HepG2 (cell line): Measurements from ENCODE around the gene PAX4. TPM values are rescaled to one million over a fixed set of nuclear protein-coding genes. Genes with fewer than 3 reads are reported as not detected.

Experiments used
- ATF7-NPFF ChIP-seq: sonication (generic); formaldehyde crosslinking; IDR thresholded peaks from 2 replicates; pipeline ENCODE4 v1.8.1; 2023; ENCODE audit warnings: mild to moderate bottlenecking, low read depth, missing genetic modification reagents, moderate library complexity
- CHD2 ChIP-seq: IDR thresholded peaks from 2 replicates; pipeline ENCODE4 v1.6.1; 2011; ENCODE audit warnings: low read depth, low read length, improper control_type of control experiment
- HNRNPUL1 ChIP-seq: fragments of 200-400 bp; formaldehyde crosslinking; IDR thresholded peaks from 2 replicates; pipeline ENCODE4 v1.6.1; 2017; ENCODE audit warnings: low read depth, mild to moderate bottlenecking, low read length, moderate library complexity
- KAT7 ChIP-seq: IDR thresholded peaks from 2 replicates; pipeline ENCODE4 v1.6.1; 2018; ENCODE audit warnings: borderline replicate concordance, missing compliant biosample characterization
- REL ChIP-seq: sonication (generic); formaldehyde crosslinking; conservative IDR thresholded peaks from 2 replicates; pipeline ENCODE4 v1.8.0; 2022; ENCODE audit warnings: mild to moderate bottlenecking, missing genetic modification reagents, moderate library complexity
- RFX3 ChIP-seq: IDR thresholded peaks from 2 replicates; pipeline ENCODE4 v1.6.1; 2016; ENCODE audit warnings: missing biosample characterization, missing genetic modification reagents
- ZBTB21 ChIP-seq: sonication (generic); formaldehyde crosslinking; IDR thresholded peaks from 2 replicates; pipeline ENCODE4 v1.4.0; 2020; ENCODE audit warnings: missing genetic modification reagents
- ZFP37 ChIP-seq: sonication (generic); formaldehyde crosslinking; IDR thresholded peaks from 2 replicates; pipeline ENCODE4 v1.4.0; 2020; ENCODE audit warnings: missing genetic modification reagents, borderline replicate concordance
- ZNF563 ChIP-seq: sonication (generic); formaldehyde crosslinking; IDR thresholded peaks from 2 replicates; pipeline ENCODE4 v1.8.0; 2022; ENCODE audit warnings: mild to moderate bottlenecking, moderate library complexity, missing genetic modification reagents
- ZNF572 ChIP-seq: sonication (generic); formaldehyde crosslinking; IDR thresholded peaks from 2 replicates; pipeline ENCODE4 v1.5.1; 2020; ENCODE audit warnings: mild to moderate bottlenecking, missing genetic modification reagents
- ZNF782 ChIP-seq: sonication (generic); formaldehyde crosslinking; IDR thresholded peaks from 2 replicates; pipeline ENCODE4 v1.4.0; 2020; ENCODE audit warnings: missing genetic modification reagents, mild to moderate bottlenecking, borderline replicate concordance
- polyA plus RNA-seq, 8 experiments: library from polyadenylated mRNA; depleted of rRNA in 3 of 8; stranded (reverse) in 7 of 8; unstranded in 1 of 8; fragments of >200 nt; fragmentation: Illumina TruSeq in 4 of 8; extraction: Trizol in 4 of 8; gene quantifications; 2 replicates each; pipeline versions ENCODE4 v1.2.1 to v1.2.3, GENCODE V29; 2011 to 2016; ENCODE audit warnings: low read depth in 4 of 8, missing spikeins in 1 of 8, mixed read lengths in 1 of 8; ENCODE audit not compliant: insufficient read depth in 1 of 8
- total RNA-seq, 5 experiments: library from RNA; depleted of rRNA; stranded (reverse); fragments of >200 nt; fragmentation: Illumina TruSeq; extraction: Trizol; gene quantifications; 2 replicates each; pipeline ENCODE4 v1.2.3, GENCODE V29; 2016; ENCODE audit warnings: low read depth in 1 of 5
- TF ChIP-seq, protein P1 (sequence below): sonication (generic); formaldehyde crosslinking; IDR thresholded peaks from 2 replicates; pipeline ENCODE4 v1.8.0; 2022; ENCODE audit warnings: mild to moderate bottlenecking, missing genetic modification reagents
- TF ChIP-seq, protein P2 (sequence below): sonication (generic); formaldehyde crosslinking; conservative IDR thresholded peaks from 2 replicates; pipeline ENCODE4 v1.8.0; 2022; ENCODE audit warnings: mild to moderate bottlenecking, moderate library complexity, missing genetic modification reagents
- TF ChIP-seq, protein P3 (sequence below): IDR thresholded peaks from 2 replicates; pipeline ENCODE4 v1.6.1; 2016; ENCODE audit warnings: missing compliant biosample characterization, missing genetic modification reagents, borderline replicate concordance
- TF ChIP-seq, protein P4 (sequence below): IDR thresholded peaks from 2 replicates; pipeline ENCODE4 v1.6.1; 2016; ENCODE audit warnings: missing biosample characterization, missing genetic modification reagents, low read depth
- TF ChIP-seq, protein P5 (sequence below): sonication (generic); formaldehyde crosslinking; IDR thresholded peaks from 2 replicates; pipeline ENCODE4 v1.5.0; 2020; ENCODE audit warnings: missing genetic modification reagents, mild to moderate bottlenecking, borderline replicate concordance
- TF ChIP-seq, protein P6 (sequence below): sonication (generic); formaldehyde crosslinking; IDR thresholded peaks from 2 replicates; pipeline ENCODE4 v1.5.0; 2020; ENCODE audit warnings: missing genetic modification reagents
- TF ChIP-seq, protein P7 (sequence below): sonication (generic); formaldehyde crosslinking; IDR thresholded peaks from 2 replicates; pipeline ENCODE4 v1.9.0; 2022; ENCODE audit warnings: low read depth, missing genetic modification reagents

PAX4 gene
- total and polyA plus RNA-seq, 2 of the 13 experiments (the other 11 are each of a cell fraction or from before 2014, with no cell fraction given), result not detected

DNA sequence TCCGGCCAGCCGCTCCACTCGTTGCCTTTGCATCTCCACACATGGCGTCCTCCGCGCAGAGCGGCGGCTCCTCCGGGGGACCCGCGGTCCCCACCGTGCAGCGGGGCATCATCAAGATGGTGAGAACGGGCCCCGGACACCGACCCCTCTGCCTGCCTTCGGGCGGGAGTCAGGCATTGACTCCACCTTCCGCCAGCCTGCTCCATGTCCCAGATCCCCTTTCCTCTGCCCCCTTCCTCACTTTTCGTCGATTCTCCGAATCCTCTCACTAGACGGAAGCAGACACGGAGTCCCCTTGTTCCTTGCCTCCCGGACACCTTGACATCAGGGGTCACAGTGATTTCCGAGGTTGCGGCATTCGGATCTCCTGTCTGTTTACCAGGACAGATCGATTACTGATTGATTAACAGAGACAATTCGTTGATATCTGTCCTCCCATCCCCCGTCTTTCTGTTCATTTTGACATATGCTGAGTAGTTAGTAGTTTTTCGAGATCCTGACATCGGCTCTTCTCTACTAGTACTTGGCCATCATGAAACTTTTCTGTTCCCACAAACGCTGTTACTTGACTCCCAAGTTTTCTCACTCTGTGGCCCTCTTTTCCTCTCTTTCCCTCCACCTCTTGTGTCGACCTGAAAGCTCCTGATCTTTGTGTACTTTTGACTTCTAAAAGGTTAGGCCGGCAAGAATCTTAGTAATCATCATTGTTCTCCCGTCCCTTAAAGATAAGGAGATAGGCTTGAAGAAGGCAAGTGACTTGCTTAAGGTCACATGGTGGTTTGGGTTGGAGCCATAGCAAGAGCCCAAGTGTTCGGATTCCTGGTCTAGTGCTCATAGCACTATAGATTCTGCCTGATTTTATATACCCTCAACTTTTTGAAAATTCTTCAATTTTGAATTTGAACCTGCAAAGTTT is 34.6 kb upstream of the PAX4 start (continued):
- TF ChIP-seq, protein P1, sequence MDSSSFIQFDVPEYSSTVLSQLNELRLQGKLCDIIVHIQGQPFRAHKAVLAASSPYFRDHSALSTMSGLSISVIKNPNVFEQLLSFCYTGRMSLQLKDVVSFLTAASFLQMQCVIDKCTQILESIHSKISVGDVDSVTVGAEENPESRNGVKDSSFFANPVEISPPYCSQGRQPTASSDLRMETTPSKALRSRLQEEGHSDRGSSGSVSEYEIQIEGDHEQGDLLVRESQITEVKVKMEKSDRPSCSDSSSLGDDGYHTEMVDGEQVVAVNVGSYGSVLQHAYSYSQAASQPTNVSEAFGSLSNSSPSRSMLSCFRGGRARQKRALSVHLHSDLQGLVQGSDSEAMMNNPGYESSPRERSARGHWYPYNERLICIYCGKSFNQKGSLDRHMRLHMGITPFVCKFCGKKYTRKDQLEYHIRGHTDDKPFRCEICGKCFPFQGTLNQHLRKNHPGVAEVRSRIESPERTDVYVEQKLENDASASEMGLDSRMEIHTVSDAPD (CRISPR knock-in tag), result no peak
- TF ChIP-seq, protein P2, sequence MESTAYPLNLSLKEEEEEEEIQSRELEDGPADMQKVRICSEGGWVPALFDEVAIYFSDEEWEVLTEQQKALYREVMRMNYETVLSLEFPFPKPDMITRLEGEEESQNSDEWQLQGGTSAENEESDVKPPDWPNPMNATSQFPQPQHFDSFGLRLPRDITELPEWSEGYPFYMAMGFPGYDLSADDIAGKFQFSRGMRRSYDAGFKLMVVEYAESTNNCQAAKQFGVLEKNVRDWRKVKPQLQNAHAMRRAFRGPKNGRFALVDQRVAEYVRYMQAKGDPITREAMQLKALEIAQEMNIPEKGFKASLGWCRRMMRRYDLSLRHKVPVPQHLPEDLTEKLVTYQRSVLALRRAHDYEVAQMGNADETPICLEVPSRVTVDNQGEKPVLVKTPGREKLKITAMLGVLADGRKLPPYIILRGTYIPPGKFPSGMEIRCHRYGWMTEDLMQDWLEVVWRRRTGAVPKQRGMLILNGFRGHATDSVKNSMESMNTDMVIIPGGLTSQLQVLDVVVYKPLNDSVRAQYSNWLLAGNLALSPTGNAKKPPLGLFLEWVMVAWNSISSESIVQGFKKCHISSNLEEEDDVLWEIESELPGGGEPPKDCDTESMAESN (CRISPR knock-in tag), result no peak
- TF ChIP-seq HNRNPUL1 (no peak), ATF7-NPFF (CRISPR knock-in tag) (no peak), REL (CRISPR knock-in tag) (0 out of 2 replicates have a peak, but pooled peaks have one; percentile 11), ZFP37 (CRISPR knock-in tag) (no peak), ZBTB21 (no peak), CHD2 (0 out of 2 replicates have a peak, but pooled peaks have one; percentile 16), ZNF782 (no peak), ZNF572 (CRISPR knock-in tag) (0 out of 2 replicates have a peak, but pooled peaks have one; percentile 40), ZNF563 (0 out of 2 replicates have a peak, but pooled peaks have one; percentile 7), KAT7 (CRISPR knock-in tag) (peak; percentile 74; the same call in 1 of the 2 replicates), RFX3 (CRISPR knock-in tag) (no peak)
- TF ChIP-seq, protein P3, sequence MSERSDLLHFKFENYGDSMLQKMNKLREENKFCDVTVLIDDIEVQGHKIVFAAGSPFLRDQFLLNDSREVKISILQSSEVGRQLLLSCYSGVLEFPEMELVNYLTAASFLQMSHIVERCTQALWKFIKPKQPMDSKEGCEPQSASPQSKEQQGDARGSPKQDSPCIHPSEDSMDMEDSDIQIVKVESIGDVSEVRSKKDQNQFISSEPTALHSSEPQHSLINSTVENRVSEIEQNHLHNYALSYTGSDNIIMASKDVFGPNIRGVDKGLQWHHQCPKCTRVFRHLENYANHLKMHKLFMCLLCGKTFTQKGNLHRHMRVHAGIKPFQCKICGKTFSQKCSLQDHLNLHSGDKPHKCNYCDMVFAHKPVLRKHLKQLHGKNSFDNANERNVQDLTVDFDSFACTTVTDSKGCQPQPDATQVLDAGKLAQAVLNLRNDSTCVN (CRISPR knock-in tag), result no peak
- TF ChIP-seq, protein P4, sequence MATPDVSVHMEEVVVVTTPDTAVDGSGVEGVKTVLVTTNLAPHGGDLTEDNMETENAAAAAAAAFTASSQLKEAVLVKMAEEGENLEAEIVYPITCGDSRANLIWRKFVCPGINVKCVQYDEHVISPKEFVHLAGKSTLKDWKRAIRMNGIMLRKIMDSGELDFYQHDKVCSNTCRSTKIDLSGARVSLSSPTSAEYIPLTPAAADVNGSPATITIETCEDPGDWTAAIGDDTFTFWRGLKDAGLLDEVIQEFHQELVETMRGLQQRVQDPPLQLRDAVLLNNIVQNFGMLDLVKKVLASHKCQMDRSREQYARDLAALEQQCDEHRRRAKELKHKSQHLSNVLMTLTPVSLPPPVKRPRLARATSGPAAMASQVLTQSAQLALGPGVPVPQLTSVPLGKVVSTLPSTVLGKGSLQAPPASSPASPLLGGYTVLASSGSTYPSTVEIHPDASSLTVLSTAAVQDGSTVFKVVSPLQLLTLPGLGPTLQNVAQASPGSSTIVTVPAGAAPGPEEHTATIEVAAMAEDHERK (CRISPR knock-in tag), result no peak
- TF ChIP-seq, protein P5, sequence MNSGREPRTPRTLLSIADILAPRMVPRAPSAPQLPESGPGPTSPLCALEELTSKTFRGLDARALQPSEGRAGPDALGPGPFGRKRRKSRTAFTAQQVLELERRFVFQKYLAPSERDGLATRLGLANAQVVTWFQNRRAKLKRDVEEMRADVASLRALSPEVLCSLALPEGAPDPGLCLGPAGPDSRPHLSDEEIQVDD (CRISPR knock-in tag), result peak; percentile 19; the same call in 1 of the 2 replicates
- TF ChIP-seq, protein P6, sequence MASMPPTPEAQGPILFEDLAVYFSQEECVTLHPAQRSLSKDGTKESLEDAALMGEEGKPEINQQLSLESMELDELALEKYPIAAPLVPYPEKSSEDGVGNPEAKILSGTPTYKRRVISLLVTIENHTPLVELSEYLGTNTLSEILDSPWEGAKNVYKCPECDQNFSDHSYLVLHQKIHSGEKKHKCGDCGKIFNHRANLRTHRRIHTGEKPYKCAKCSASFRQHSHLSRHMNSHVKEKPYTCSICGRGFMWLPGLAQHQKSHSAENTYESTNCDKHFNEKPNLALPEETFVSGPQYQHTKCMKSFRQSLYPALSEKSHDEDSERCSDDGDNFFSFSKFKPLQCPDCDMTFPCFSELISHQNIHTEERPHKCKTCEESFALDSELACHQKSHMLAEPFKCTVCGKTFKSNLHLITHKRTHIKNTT (CRISPR knock-in tag), result no peak
- TF ChIP-seq, protein P7, sequence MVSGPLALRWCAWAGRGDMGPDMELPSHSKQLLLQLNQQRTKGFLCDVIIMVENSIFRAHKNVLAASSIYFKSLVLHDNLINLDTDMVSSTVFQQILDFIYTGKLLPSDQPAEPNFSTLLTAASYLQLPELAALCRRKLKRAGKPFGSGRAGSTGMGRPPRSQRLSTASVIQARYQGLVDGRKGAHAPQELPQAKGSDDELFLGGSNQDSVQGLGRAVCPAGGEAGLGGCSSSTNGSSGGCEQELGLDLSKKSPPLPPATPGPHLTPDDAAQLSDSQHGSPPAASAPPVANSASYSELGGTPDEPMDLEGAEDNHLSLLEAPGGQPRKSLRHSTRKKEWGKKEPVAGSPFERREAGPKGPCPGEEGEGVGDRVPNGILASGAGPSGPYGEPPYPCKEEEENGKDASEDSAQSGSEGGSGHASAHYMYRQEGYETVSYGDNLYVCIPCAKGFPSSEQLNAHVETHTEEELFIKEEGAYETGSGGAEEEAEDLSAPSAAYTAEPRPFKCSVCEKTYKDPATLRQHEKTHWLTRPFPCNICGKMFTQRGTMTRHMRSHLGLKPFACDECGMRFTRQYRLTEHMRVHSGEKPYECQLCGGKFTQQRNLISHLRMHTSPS (CRISPR knock-in tag), result no peak
